WTC11 (cell line): ENCODE results near the gene MGAT5B.

ENCODE experiments used
- ATF3 ChIP-seq: sonication (generic); formaldehyde crosslinking; conservative IDR thresholded peaks from 2 replicates; pipeline ENCODE4 v1.8.1; 2022; ENCODE audit warnings: mild to moderate bottlenecking, missing genetic modification reagents
- CTCF ChIP-seq: fragments of 200-600 bp; IDR thresholded peaks from 2 replicates; pipeline ENCODE4 v1.8.0; 2022; ENCODE audit warnings: antibody characterized with exemption
- E2F4 ChIP-seq: sonication (generic); formaldehyde crosslinking; IDR thresholded peaks from 2 replicates; pipeline ENCODE4 v1.8.1; 2022; ENCODE audit warnings: low read depth, mild to moderate bottlenecking, moderate library complexity, missing genetic modification reagents, borderline replicate concordance
- IRF1 ChIP-seq: sonication (generic); formaldehyde crosslinking; IDR thresholded peaks from 2 replicates; pipeline ENCODE4 v1.8.0; 2023; ENCODE audit warnings: missing genetic modification reagents
- MLX ChIP-seq: sonication (generic); formaldehyde crosslinking; IDR thresholded peaks from 2 replicates; pipeline ENCODE4 v1.8.1; 2023; ENCODE audit warnings: mild to moderate bottlenecking, missing genetic modification reagents, moderate library complexity
- RORB ChIP-seq: fragments of 250-450 bp; sonication (Bioruptor Pico); IDR thresholded peaks from 2 replicates; pipeline ENCODE4 v1.9.0; 2021; ENCODE audit warnings: mild to moderate bottlenecking
- ZSCAN18 ChIP-seq: fragments of 250-450 bp; sonication (Bioruptor Pico); IDR thresholded peaks from 2 replicates; pipeline ENCODE4 v2.1.2; 2022; ENCODE audit warnings: mild to moderate bottlenecking, moderate library complexity

GRCh38 chr17:76920364-76921139, 52.3 kb downstream of the MGAT5B start:
- TF ChIP-seq E2F4 (CRISPR knock-in tag), result no peak
- no peak for TF ChIP-seq CTCF
- TF ChIP-seq RORB (CRISPR knock-in tag), result no peak
- TF ChIP-seq ZSCAN18 (CRISPR knock-in tag), result no peak
- TF ChIP-seq ATF3 (CRISPR knock-in tag), result no peak
- no peak for TF ChIP-seq IRF1 (CRISPR knock-in tag)
- TF ChIP-seq MLX, result no peak
